Karpas-422 (cell line): ENCODE measurements around the gene ADORA2B. TPM values are rescaled to one million over a fixed set of nuclear protein-coding genes. Genes with fewer than 3 reads are reported as not detected.

Experiments used
- DNase-seq: peaks from one replicate; pipeline ENCODE4 v3.0.0-alpha.2; 2015
- H2AFZ ChIP-seq: fragments of 200-600 bp; sonication (generic); 2 replicates; pipeline ENCODE4 v1.6.1; 2014; ENCODE audit warnings: antibody characterized with exemption, low read length, mixed read lengths
- H3K27ac ChIP-seq: fragments of 200-600 bp; sonication (generic); 2 replicates; pipeline ENCODE4 v1.5.1; 2014; ENCODE audit warnings: mild to moderate bottlenecking, low read length, moderate library complexity
- H3K27me3 ChIP-seq: fragments of 200-600 bp; sonication (generic); 2 replicates; pipeline ENCODE4 v1.6.1; 2014; ENCODE audit warnings: low read length, mixed read lengths
- H3K36me3 ChIP-seq: fragments of 200-600 bp; sonication (generic); 2 replicates; pipeline ENCODE4 v1.6.1; 2014; ENCODE audit warnings: low read length, mixed read lengths; ENCODE audit not compliant: insufficient read depth
- H3K4me1 ChIP-seq: fragments of 200-600 bp; sonication (generic); 2 replicates; pipeline ENCODE4 v1.6.1; 2014; ENCODE audit warnings: mild to moderate bottlenecking, low read length, mixed read lengths
- H3K4me2 ChIP-seq: fragments of 200-600 bp; sonication (generic); 2 replicates; pipeline ENCODE4 v1.6.1; 2014; ENCODE audit warnings: low read length, low read depth, mild to moderate bottlenecking; ENCODE audit not compliant: poor library complexity, severe bottlenecking
- H3K4me3 ChIP-seq: fragments of 200-600 bp; sonication (generic); 2 replicates; pipeline ENCODE4 v1.5.1; 2014; ENCODE audit warnings: mild to moderate bottlenecking, antibody characterized with exemption, low read length, mixed read lengths
- H3K79me2 ChIP-seq: fragments of 200-600 bp; sonication (generic); 2 replicates; pipeline ENCODE4 v1.6.1; 2014; ENCODE audit warnings: mild to moderate bottlenecking, low read length, mixed read lengths
- H3K9ac ChIP-seq: fragments of 200-600 bp; sonication (generic); 2 replicates; pipeline ENCODE4 v1.6.0; 2014; ENCODE audit warnings: low read length
- H3K9me2 ChIP-seq: fragments of 200-600 bp; sonication (generic), shearing (Covaris generic); replicated peaks from 2 replicates; pipeline ENCODE4 v1.6.0; 2014; ENCODE audit warnings: mild to moderate bottlenecking, low read length, moderate library complexity; ENCODE audit not compliant: insufficient read depth
- H3K9me3 ChIP-seq: fragments of 300-700, 200-600 bp; sonication (generic); 2 replicates; pipeline ENCODE4 v1.6.1; 2014; ENCODE audit warnings: low read length, mixed read lengths
- H4K20me1 ChIP-seq: fragments of 200-600 bp; sonication (generic); 2 replicates; pipeline ENCODE4 v1.6.1; 2014; ENCODE audit warnings: mild to moderate bottlenecking, antibody characterized with exemption, low read length, low read depth; ENCODE audit not compliant: insufficient read depth
- total RNA-seq: library from RNA; depleted of rRNA; stranded (reverse); fragments of >200 nt; shearing (Covaris generic); gene quantifications from 2 replicates; pipeline ENCODE4 v1.2.3, GENCODE V29; 2014; ENCODE audit warnings: low replicate concordance

ADORA2B gene
- total RNA-seq, 1 experiment from 2014 or later, result not detected

DNA sequence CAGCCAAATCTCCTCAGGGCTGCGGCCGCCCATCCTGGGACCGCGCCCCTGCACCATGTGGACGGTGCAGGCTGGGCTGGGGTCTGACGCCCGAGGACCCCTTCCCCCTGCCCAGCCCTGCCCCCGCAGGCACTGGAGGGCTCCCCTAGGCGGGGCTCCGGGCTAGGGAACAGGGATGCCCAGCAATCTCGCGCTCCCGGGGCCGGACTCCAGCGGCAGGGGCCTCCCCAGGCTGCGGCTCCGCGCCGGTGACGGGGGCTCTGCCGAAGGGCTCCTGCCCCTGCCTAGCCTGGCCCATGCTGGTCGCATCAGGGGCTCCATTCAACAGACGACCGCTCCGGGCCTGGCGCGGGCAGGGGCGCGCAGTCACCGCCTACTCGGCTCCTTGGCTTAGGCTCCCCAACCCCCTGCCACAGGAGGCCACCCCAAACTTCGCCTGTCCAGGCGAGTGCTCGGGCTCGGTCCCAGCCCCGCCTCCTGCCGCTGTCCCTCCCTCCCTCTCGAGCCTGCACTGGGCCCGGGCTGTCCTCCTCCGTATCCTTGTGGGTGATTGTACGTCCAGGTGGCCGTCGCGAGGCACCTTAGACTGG lies 27.4 kb upstream of the ADORA2B start:
- Histone ChIP-seq H4K20me1 (no peaks in the 10 kb centered on the region), H3K4me3 (no peak overlapping the region), H3K9ac (no peak overlapping the region), H3K27ac (no peak overlapping the region), H3K4me1 (peaks cover 1% of the 10 kb centered on the region), H3K9me2 (no peaks in the 10 kb centered on the region), H3K27me3 (no peaks in the 10 kb centered on the region), H3K4me2 (no peak overlapping the region), H2AFZ (no peak overlapping the region), H3K9me3 (no peaks in the 10 kb centered on the region), H3K79me2 (no peaks in the 10 kb centered on the region), H3K36me3 (no peaks in the 10 kb centered on the region)
- DNase-seq, result no peak

DNA sequence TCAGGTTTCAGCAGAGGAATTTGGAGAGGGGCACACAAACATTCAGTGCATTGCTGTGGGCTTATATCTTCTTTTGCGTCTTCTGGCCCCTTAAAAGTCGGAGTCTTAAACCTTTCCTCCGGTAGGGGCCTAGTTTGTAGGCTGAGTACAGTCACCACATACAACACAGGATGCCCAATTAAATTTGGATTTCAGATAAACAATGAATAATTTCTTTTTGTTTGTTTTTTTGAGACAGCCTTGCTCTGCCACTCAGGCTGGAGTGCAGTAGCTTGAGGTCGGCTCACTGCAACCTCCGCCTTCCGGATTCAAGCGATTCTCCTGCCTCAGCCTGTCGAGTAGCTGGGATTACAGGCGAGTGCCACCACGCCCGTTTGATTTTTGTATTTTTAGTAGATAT lies 26.7 kb upstream of the ADORA2B start:
- H3K36me3 ChIP-seq, result no peaks in the 10 kb centered on the region
- no peaks in the 10 kb centered on the region for H3K9me3 ChIP-seq
- peaks cover 5% of the 10 kb centered on the region for H3K4me1 ChIP-seq
- no peaks in the 10 kb centered on the region for H4K20me1 ChIP-seq
- no peaks in the 10 kb centered on the region for H3K79me2 ChIP-seq
- H3K9ac ChIP-seq, result no peak overlapping the region
- no peak overlapping the region for H3K27ac ChIP-seq
- no peak overlapping the region for H3K4me2 ChIP-seq
- H2AFZ ChIP-seq, result no peak overlapping the region
- DNase-seq, result no peak
- H3K9me2 ChIP-seq, result no peaks in the 10 kb centered on the region
- no peaks in the 10 kb centered on the region for H3K27me3 ChIP-seq
- no peak overlapping the region for H3K4me3 ChIP-seq

DNA sequence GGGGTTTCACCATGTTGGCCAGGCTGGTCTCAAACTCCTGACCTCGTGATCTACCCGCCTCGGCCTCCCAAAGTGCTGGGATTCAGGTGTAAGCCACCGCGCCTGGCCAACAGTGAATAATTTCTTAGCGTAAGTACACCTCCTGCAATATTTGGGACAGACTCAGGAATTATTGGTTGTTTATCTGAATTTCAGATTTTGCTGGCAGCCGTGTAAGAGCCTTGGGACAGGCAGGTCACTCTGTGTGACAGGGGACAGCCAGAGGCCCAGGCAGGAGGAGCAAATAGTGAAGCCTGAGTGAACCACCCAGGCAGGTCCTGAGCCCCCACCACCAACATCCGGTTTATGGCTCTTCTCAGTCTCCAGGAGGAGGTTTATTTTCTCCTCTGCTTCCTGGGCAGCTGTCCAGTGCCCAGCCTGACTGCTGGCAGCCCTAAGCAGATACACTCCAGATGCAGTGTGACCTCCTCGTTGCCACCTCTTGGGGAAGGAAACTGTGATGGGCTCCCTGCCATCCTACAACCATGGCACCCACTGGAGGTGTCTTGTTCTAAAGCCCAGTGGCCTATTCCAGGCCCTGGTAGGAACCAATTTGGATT lies 26.2 kb upstream of the ADORA2B start:
- Histone ChIP-seq H3K4me2 (no peak overlapping the region), H3K27ac (no peak overlapping the region), H3K36me3 (no peaks in the 10 kb centered on the region), H3K9me2 (no peaks in the 10 kb centered on the region), H3K4me1 (peaks cover 5% of the 10 kb centered on the region), H3K9me3 (no peaks in the 10 kb centered on the region), H3K4me3 (no peak overlapping the region), H3K79me2 (no peaks in the 10 kb centered on the region), H2AFZ (no peak overlapping the region), H4K20me1 (no peaks in the 10 kb centered on the region), H3K9ac (no peak overlapping the region), H3K27me3 (no peaks in the 10 kb centered on the region)
- DNase-seq, result no peak

DNA sequence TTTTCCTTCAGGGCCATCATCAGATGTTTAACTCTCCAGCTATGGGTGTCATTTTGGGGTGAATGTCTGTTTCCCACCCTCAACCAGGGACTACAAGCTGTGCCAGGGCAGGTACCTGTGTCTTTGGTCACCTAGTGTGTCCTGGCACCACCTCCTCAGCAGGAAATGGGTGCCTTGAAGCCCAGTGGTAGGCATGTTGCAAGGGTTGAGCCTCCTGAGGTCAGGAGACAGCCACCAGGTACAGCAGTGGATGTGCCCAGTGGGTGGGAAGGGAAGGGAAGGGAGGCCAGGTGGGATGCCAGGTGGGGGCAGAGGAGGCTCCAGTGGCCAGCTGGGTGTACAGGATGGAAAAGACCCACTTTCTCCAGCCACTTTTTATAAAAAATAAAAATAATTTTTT lies 25.5 kb upstream of the ADORA2B start:
- H2AFZ ChIP-seq, result no peak overlapping the region
- no peaks in the 10 kb centered on the region for H3K9me2 ChIP-seq
- H3K27me3 ChIP-seq, result no peaks in the 10 kb centered on the region
- peaks cover 5% of the 10 kb centered on the region for H3K4me1 ChIP-seq
- H3K4me2 ChIP-seq, result no peak overlapping the region
- H3K27ac ChIP-seq, result no peak overlapping the region
- H3K4me3 ChIP-seq, result no peak overlapping the region
- no peak for DNase-seq
- H3K79me2 ChIP-seq, result no peaks in the 10 kb centered on the region
- no peaks in the 10 kb centered on the region for H3K36me3 ChIP-seq
- H3K9me3 ChIP-seq, result no peaks in the 10 kb centered on the region
- no peaks in the 10 kb centered on the region for H4K20me1 ChIP-seq
- H3K9ac ChIP-seq, result no peak overlapping the region

DNA sequence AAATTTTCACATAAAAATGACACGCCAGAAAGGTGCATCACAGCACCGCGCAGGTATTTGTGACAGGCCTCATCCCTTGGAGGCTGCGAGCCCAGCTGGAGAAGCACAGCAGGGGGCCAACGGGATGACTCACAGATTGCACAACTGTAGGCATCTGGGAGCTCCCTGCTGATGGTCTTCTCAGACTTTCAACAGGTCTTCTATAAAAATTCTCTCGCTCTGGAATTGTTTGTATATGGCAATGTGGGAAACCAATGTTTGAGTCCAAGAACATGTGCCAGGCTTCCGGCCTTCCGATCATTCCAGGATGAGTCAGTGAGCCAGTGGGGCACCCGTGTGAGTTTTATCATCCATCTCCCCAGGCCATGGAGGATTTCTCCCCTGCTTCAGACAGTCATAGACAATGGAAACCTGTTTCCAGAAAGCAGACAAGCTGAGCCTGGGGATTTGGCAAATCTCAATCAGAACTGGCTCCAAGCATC lies 24.1 kb upstream of the ADORA2B start:
- Histone ChIP-seq H4K20me1 (no peaks in the 10 kb centered on the region), H2AFZ (no peak overlapping the region), H3K9ac (no peak overlapping the region), H3K9me3 (no peaks in the 10 kb centered on the region), H3K36me3 (no peaks in the 10 kb centered on the region), H3K9me2 (no peaks in the 10 kb centered on the region), H3K27ac (no peak overlapping the region), H3K27me3 (no peaks in the 10 kb centered on the region), H3K4me2 (no peak overlapping the region), H3K4me1 (peaks cover 5% of the 10 kb centered on the region), H3K4me3 (no peak overlapping the region), H3K79me2 (no peaks in the 10 kb centered on the region)
- DNase-seq, result no peak

DNA sequence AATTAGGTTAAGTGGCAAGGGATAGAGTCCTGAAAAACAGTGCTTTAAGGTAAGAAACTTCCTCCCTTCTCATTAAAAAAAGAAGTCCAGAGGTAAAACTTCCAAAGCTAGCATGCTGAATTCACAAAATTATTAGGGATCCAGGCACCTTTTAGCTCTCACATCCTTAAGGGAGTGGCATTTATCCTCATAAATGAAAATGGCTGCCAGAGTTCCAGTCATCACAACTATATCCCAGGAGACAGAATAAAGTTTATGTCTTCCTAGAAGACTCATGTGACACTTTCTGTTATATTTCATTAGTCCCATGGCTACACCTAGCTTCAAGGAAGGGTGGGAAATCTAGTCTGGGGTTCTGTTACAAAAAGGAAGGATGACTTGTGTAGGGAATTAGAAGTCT lies 23.3 kb upstream of the ADORA2B start:
- Histone ChIP-seq H3K9me3 (no peaks in the 10 kb centered on the region), H4K20me1 (no peaks in the 10 kb centered on the region), H3K79me2 (no peaks in the 10 kb centered on the region), H3K36me3 (no peaks in the 10 kb centered on the region), H3K9ac (no peak overlapping the region), H3K27ac (no peak overlapping the region), H3K4me1 (peaks cover 5% of the 10 kb centered on the region), H3K4me3 (no peak overlapping the region), H2AFZ (no peak overlapping the region), H3K9me2 (no peaks in the 10 kb centered on the region), H3K27me3 (no peaks in the 10 kb centered on the region), H3K4me2 (no peak overlapping the region)
- DNase-seq, result no peak

DNA sequence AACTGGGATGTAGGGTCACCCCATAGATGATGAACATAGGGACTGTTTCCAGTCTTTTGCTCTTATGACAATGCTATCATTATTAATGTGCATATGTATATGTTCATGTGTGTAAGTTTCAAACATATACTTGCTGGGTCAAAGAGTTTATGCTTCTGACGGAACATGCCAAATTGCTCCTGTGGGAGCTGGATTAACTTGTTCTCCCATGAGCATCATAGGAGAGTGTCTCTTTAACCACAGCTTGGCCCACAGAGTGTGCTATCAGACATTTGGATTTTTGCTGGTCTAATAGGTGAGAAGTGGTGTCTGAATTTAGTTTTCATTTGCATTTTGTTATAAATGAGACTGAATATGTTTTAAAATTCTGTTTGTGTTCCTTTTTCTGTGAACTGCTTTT lies 22.3 kb upstream of the ADORA2B start:
- H3K79me2 ChIP-seq, result no peaks in the 10 kb centered on the region
- peaks cover 5% of the 10 kb centered on the region for H3K4me1 ChIP-seq
- no peaks in the 10 kb centered on the region for H4K20me1 ChIP-seq
- no peaks in the 10 kb centered on the region for H3K9me2 ChIP-seq
- H3K27me3 ChIP-seq, result no peaks in the 10 kb centered on the region
- no peaks in the 10 kb centered on the region for H3K36me3 ChIP-seq
- no peak overlapping the region for H3K4me2 ChIP-seq
- H2AFZ ChIP-seq, result no peak overlapping the region
- no peak overlapping the region for H3K9ac ChIP-seq
- no peak overlapping the region for H3K27ac ChIP-seq
- peak; percentile 48 for DNase-seq
- H3K4me3 ChIP-seq, result no peak overlapping the region
- H3K9me3 ChIP-seq, result no peaks in the 10 kb centered on the region

DNA sequence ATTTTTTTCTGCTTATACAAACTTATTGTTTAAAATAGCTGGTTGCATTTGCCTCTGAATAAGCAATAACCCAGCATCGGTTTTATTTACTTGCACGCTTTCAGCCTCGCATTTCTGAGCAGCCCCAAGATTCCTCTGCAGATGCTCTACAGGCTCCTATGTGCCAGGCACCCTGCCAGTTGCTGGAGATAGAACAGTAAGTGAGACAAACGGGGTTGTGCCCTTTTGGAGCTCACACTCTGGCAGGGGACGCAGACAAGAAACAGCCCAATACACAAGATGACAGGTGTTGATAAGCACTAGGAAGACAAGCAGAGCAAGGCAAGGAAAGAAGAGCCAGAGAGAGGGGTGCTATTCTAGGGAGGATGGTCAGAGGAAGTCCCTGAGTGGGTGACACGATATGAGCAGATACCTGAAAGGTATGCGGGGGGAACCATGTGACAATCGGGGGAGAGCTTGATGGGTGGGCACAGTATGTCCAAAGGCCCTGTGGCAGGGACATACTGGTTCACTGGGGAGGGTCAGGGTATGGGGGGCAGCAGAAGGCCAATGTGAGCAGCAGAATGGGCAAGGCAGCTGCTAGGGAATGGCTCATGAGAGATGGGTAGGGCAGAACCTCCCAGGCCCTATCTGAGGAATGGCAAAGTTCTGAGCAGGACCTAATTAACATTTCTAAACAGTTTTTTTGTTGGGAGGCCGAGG lies 18.7 kb upstream of the ADORA2B start:
- H3K4me2 ChIP-seq, result no peak overlapping the region
- H3K9ac ChIP-seq, result no peak overlapping the region
- H3K4me3 ChIP-seq, result no peak overlapping the region
- H2AFZ ChIP-seq, result no peak overlapping the region
- no peaks in the 10 kb centered on the region for H3K9me3 ChIP-seq
- no peaks in the 10 kb centered on the region for H3K9me2 ChIP-seq
- H3K27ac ChIP-seq, result no peak overlapping the region
- DNase-seq, result no peak
- H3K36me3 ChIP-seq, result no peaks in the 10 kb centered on the region
- no peaks in the 10 kb centered on the region for H3K27me3 ChIP-seq
- no peaks in the 10 kb centered on the region for H3K79me2 ChIP-seq
- peaks cover 22% of the 10 kb centered on the region for H3K4me1 ChIP-seq
- H4K20me1 ChIP-seq, result no peaks in the 10 kb centered on the region
